ENCODE data around the gene TMEM144.
A peak's percentile ranks its signal among the peaks of the same experiment; 100 is the strongest.

The TMEM144 gene

DNA sequence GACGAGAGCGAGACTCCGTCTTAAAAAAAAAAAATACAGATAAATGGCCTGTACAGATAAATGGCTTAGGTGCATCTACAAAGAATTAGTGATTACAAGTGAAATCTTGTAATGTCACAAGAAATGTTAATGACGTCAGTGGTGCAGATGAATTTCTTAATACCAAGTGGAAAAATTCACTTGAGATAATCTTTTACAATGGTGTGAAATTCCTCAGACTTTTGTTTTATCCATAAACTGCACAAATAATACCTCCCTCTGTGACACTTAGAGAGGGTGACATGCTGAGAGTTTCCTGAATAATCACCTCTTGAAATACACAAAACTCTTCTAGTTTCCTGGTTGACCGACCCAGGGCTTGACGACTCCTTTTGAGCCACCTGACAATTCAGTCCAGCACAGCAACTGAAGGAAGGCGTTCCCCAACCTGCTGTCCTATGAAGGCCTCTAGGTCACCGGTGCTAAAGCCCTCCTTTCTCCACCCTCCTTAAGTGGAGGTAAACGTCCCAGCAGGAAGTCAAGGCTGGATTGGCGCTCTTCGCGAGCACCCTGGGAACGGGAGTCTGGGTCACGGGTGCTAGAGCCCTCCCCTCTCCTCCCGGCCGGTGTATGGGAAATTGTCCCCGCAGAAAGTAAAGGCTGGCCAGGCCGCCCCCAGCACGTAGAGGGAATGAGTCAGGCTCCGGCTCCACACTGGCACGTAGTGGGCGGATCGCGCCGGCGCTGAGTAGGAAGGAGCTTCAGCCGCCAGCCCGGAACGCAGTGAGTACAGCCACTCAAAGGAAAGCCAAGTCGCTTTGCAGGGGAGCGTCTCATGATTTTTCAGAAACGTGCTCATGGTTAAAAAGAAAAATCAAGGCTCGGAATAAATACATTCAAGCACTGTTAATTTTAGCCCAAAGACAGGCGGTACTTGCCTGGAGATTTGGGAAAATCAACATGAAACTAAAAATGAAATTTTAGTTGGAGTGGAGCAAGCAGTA, at the start of gene TMEM144:
TMEM144 (plus strand) TSS at position 662 of the 983 bp plus-strand sequence. CDS start 2,182 bp downstream, outside the sequence.
- DNase-seq, result no peak

DNA sequence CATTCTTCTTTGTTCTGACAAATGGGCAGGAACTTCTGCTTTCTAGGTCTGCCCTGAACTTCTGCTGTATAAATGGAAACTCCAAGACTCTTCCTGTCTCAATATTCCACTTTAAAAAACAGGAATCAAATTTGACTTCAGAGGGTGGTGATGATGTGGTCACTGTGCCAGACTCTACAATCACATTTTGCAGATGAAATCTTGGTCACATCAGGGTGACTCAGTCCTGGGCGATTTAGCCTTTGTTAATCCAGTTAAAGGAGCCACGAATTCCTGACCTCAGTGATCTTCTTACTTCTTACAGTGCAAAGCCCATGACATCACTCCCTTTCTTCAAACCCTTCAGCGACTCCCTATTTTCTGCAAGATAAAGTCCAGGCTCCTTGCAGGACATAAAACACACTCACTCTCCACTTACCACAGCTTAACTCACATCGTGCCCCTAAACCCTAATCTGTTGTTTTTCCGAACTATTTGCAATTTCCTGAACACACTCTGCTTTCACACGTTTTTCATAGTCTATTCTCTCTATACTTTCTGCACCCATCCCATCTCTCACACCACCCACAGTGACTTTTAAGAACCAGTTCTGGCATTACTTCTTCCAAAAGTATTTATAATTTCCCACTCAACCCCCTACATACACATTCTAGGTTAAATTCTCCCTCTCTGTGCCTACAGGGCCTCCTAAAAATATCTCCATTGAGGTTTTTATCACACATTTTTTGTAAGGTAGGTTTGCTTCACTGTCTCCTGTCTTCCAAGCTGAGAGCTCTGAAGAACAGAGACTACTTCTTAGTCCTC, 48.5 kb upstream of the TMEM144 start:
- no peak for DNase-seq

- DNase-seq, result no peak
Measured at GRCh38 chr4:158162631-158163030, 47.7 kb upstream of the TMEM144 start.

GRCh38 chr4:158163941-158164767, 46.1 kb upstream of the TMEM144 start:
- DNase-seq, result no peak

- no peak for DNase-seq
Measured at GRCh38 chr4:158164768-158165213, 45.5 kb upstream of the TMEM144 start.

- no peak for DNase-seq
Measured at GRCh38 chr4:158166701-158167100, 43.6 kb upstream of the TMEM144 start.

- no peak for DNase-seq
Measured at GRCh38 chr4:158168606-158169005, 41.7 kb upstream of the TMEM144 start.

DNA sequence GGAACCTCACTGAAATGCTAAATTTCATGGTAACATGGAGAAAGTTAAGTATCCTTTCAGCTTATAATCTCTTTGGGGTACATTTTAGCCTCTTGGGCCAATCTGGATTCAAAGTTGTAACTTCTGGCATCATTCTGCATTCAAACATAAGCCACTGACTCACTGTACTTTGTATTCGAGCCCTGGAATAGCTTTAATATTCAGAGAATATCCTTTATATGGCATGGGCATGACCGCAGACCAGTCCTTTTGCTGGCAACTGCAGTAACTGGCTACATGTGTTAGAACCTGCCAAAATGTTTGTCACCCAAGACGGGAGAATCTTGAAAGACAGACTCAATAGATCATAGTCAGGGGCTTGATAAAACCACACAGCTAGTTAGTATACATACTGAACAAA, 40.8 kb upstream of the TMEM144 start:
- no peak for DNase-seq

- peak; percentile 16 for DNase-seq
Measured at GRCh38 chr4:158169931-158170690, 40.2 kb upstream of the TMEM144 start.

DNA sequence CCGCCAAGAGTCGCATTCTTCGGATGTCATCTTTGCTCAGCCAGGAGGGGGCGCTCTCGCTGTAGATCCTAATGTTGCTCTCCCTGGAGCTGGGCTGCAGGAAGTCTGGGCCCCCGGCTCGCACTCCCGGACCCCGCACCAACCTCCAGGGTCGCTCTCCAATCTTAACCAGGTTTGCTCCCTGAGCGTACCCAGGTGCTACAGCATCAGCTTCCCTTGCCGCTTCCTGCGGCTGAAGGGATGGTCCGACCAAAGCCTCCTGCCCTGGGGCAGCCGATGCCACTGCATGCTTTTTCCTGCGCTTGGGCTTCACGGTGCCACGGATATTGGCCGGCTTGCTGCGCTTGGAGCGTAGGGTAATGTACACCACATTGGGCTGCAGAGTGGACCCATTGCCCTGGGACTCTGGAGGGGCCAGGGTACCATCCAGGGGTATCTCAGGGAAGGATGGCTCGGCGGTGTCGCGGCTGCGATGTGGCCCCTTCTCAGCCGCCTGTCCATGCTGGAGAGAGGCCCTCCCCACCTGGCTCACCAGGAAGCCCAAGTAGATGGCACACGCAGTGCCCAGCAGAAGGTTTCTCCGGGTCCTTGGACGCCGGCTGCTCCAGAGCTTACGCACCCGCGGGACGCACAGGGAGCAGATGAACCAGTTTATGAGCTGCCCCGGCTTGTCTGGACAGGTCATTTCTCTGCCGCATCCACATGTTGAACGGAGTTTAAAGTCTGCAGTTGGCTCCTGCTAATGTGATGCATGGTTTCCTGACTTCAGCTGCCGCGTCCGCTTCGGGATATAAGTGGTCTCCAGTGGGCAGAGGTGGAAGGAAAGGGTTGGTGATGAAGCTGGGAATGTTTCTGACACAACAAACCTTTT, 39.4 kb upstream of the TMEM144 start:
- no peak for DNase-seq

GRCh38 chr4:158172261-158173258, 37.7 kb upstream of the TMEM144 start, which contains the start of gene GASK1B:
GASK1B (minus strand) TSS chr4:158173025; CDS start chr4:158171375, 1,650 bp downstream.
- peak; percentile 54 for DNase-seq

DNA sequence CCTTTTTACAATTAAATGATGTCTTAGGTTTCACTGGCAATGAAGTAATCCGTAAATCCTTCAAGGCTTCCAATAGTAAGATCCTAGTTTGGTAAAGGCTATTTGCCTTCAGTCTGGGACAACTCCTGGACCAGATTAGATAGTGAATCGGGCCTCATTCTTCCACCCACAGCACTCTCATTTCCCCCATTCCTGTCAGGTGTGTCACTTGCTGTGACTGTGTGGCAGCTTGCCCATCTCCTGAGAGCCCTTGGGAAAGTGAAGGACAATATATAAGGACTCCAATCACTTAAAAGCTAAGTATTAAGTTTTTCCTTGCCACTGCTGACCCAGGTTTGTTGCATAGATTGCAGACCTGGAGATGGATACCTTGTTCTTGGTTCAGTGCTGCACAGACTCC, 34.2 kb upstream of the TMEM144 start:
- DNase-seq, result no peak

DNA sequence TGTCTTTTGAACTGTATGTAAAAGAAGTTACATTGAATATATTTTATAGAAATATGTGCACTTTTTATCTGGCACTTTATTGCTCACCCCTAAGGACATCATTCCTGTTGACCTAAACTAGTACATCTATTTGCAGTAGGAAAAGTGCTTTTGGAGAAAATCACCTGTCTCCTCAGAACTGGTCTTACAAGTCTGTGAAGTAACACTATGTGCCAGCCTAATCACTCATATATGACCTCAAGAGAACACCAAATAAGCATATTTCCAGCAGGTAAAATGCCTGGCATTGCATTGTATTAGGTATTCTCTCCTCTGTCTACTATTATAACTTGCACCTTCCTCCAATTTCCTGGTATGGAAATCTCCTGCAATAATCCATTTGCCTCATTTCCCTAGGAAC, 33.5 kb upstream of the TMEM144 start:
- no peak for DNase-seq

DNA sequence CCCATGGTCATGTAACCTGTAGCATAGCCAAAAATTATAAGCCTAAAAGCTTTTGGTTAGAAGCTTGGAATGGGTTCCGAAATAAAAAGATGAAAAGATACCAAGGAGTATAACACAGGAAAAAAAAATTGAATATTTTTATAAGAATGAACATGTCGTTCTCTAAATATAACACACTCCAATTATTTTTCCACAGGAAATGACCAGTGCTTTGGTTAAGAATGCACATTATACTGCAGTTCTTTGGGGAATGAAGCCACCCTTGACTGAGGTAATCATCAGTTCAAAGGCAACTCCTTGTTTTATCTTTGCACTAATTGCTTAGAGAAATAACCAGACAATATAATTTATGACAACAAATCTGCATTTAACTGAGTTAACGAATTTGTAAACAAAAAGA, 30.8 kb upstream of the TMEM144 start:
- DNase-seq, result no peak

GRCh38 chr4:158181906-158182305, 28.4 kb upstream of the TMEM144 start:
- no peak for DNase-seq

- no peak for DNase-seq
Measured at GRCh38 chr4:158182736-158183135, 27.6 kb upstream of the TMEM144 start.

DNA sequence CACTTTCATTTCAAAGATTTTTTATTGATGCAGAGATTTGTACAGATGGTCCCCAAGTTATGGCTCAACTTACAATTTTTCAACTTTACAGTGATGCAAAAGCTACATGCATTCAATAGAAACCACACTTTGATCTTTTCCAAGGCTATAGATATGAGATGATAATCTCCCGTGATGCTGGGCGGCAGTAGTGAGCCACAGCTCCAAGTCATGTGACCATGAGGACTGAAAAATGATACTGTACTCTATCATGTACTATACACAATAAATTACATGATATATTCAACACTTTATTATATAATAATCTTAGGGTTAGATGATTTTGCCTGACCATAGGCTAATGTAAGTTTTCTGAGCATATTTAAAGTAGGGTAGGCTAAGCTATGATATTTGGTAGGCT, 23.5 kb upstream of the TMEM144 start:
- DNase-seq, result no peak

DNA sequence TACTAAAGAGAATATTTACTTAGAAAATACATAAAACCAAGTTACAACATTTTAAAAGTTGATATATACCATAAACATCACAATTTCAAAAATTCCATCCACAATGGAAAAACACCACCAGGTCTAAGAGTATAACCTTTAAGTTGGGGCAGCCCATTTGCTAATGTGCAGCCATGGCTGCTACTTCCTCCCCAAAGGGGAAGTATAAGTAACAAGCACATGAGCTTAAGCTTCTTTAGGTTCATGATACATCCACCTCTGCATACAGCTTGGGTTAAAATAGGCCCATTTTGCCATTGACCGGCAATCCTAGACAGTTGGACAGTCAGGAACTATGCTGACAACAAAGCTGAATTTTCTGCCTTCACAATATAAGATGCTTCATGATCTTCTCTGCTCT, 20.9 kb upstream of the TMEM144 start:
- no peak for DNase-seq

DNA sequence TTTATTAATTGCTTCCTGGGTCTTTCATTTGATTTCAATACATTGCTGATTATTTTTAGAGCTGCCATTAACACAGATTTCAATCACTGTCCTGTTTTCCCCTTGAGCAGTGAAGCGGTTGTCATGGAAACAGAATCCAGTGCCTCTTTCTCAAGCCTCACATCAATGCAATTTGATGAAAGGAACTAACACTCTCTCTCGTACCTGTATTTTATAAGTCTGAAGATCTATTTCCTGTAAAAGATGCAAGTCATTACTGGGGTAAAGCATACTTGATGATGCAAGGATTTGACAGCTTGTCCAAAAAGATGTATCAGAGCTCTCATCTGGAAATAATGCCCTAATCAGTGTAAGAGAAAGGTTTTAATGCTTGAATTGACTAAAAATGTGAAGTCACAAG, 19.6 kb upstream of the TMEM144 start:
- peak; percentile 12 for DNase-seq
